Mucosa of gallbladder (tissue), 1 donor: ENCODE data around the gene RNF17. TPM values are rescaled to one million over a fixed set of nuclear protein-coding genes. Genes with fewer than 3 reads are reported as not detected.

Experiments
- DNase-seq: peaks from one replicate; pipeline ENCODE4 v3.0.0-alpha.2; 2020; ENCODE audit warnings: low spot score
- total RNA-seq: library from RNA; stranded (reverse); gene quantifications from one replicate; pipeline ENCODE4 v1.2.1, GENCODE V29; 2021
- donor health status: DM: no; HTN: no; CAD: no.

The RNF17 gene
- total RNA-seq, 1 donor from 2014 or later = not detected

DNA sequence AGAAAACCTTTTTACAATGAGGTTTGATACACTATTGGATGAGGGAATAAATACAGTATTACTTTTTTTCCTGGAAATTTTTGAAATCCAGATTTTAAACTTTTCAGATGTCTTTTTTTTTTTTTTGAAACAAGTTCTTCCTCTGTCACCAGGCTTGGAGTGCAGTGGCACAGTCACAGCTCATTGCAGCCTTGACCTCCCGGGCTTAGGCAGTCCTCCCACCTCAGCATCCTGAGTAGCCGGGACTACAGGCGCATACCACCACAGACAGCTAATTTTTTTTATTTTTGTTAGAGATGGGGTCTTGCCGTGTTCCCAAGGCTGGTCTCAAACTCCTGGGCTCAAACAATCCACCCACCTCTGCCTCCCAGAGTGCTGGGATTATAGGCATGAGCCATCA, 96.8 kb downstream of the RNF17 start:
- no peak for DNase-seq

DNA sequence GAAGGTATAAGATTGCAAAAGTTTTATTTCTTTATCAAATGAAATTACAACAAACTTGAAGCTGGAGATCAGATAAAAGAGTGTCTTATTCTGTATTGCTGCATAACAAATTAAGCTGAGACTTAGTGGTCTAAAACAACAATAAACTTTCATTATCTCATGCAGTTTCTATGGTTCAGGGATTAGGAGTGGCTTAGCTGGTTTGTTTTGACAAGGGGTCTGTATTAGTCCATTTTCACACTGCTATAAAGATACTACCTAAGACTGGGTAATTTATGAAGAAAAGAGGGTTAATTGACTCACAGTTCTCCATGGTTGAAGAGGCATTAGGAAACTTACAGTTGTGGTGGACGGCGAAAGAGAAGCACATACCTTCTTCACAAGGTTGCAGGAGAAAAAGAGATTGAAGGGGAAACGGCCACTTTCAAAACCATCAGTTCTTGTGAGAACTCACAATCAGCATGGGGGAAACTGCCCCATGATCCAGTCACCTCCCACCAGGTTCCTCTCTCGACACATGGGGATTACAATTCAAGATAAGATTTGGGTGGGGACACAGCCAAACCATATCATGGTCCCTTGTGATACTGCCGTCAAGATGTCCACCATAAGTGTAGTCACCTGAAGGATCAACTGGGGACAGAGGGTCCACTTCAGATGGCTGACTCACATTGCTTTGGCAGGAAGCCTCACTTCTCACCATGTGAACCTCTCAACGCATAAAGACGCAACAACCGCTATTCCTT, 97.8 kb downstream of the RNF17 start:
- no peak for DNase-seq

DNA sequence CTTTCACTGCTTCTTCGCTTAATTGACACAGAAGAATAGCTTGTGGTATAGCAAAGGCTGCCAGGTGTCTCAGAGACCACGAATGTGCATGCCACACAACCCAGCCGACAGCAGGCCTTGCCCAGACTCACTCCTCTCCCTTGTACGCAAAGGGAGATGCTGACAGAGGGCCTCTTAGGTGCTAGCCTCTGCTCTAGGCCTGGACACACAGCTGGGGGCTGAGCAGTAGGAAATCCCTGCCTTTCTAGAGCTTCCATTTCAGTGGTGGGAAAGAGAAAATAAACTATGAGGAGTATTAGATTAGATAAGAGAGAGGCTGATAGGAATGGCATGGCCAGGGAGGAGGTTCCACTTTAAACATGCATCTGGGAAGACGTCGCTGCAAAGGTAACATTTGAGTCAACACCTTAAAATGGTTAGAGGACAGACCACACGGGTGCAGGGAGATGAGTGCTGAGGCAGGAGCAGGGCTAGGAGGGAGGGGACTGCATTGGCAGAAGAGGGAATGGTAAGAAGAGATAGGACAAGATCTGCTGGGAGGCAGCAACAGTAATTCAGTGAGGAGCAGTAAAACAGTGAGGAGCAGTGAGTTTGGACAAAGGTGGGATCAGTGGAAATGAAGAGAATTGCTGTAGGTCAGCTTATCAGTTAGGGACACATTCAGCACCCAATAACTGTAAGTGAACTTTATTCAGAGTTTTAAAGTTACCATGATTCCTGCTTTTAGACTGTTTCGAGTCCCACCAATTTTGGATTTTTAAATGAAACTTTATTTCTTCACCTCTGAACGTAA, 100.0 kb downstream of the RNF17 start:
- DNase-seq = no peak

DNA sequence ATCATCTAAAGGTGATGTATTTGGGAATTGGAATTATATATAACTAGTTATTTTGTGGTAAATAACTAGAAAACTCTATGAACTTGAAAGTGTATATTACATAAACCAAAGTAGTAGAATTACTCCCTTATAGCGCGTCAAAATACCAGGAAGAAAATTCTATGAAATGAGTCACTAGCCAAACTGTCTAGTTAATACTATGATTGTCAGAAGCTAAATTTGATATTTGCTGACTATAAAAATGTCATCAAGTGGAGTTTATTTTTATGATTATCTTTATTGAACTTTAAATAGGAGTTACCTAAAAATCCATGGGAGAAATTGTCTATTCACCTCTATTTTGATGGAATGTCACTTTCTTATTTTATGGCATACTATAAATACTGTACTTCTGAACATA, 100.6 kb downstream of the RNF17 start:
- DNase-seq = no peak

DNA sequence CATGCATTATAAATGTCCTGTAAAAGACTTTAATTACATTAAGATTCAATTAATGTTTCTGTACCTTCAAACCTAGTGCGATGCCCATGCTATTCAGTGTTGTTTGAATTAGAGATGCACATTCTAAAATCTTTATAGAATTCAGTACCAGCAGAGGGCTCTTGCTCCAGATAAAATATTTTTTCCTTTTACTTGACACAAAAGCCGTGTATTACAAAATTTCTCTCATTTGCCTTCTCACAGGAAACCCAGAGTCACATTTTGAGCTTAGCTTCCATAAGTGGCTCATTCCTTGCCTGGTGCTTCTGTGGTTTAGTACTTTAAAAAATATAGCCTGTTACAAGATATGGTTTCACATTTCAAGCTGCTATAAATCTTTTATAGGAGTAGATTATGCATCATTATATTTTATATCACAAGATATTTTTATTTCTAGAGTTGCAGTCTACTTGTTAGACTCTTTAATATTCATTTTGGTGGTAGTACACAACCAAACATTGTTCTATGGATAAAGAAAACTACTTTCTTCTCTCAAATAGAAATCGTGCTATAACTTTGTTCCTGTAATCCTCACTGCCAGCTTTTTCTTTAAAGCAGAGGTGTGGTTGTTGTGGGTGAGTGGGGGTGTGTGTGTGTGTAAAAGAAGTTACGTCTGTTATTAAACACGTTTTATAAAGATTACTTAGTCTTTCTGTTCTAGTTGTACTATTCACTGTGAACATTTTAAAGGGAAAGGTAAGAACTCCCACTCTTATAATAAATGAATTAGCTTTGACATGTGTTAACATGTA, 101.4 kb downstream of the RNF17 start:
- no peak for DNase-seq

DNA sequence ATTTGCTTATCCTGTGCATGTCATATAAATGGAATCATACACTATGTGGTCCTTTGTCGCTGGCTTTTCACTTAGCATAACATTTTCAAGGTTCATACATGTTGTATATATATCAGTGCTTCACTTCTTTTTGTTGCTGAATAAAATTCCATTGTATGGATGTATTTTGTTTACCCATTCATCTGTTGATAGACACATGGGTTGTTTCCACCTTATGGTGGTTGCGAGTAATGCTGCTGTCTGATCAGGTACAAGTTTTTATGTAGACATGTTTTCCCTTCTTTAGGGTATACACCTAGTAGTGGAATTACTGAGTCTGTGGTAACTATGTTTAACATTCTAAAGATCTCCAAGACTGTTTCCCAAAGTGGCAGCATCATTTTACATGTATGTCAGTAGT, 102.5 kb downstream of the RNF17 start:
- DNase-seq = no peak

DNA sequence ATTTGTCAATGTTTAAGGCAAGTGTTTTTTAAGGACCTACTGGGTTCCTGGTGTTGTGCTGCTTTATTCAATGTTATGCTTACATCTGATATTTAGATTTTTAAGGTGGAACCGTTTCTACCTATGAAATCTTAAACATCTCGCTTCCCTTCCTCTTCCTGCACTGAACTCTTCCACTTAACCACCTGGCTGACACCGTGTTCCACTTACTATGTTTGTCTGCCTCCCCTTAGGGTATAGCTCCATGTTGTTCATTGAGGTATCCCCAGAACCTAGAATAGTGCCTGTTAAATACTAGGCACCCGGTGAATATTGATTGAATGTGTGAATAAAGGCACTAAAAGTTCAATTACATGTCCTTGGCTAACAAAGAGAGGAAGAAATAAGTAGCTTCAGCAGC, 104.9 kb downstream of the RNF17 start:
- no peak for DNase-seq

DNA sequence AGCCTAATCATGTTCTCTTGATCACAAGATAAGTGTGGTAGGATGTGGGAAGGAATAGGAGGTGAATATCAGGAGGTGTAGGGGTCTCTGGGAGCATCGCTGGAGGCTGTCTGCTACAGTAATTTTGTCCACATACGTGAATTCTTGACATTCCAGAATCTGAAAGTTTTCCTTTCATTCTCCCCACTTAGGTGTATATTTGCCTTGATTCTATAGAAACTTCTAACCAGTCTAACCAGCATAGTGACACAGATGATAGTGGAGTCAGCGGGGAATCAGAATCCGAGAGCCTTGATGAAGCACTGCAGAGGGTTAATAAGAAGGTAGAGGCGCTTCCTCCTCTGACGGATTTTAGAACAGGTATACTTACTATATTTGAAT, 106.4 kb downstream of the RNF17 start:
- DNase-seq = no peak

DNA sequence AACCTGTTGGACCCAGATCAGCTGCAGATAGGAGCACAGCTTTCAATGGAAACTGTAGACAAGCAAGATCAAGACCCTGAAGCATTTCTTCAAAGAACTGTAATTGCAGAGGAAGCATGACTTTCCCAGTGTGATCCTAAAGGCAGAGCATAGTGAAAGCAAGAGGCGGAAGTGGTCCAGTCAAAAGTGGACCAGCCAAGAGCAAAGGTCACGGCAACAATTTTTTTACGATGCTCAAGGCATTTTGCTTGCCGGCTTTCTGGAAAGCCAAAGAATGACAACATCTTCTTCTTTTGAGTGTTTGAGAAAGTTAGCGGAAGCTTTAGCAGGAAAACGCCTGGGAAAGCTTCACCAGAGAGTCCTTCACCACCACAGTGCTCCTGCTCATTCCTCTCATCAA, 111.6 kb downstream of the RNF17 start:
- no peak for DNase-seq

DNA sequence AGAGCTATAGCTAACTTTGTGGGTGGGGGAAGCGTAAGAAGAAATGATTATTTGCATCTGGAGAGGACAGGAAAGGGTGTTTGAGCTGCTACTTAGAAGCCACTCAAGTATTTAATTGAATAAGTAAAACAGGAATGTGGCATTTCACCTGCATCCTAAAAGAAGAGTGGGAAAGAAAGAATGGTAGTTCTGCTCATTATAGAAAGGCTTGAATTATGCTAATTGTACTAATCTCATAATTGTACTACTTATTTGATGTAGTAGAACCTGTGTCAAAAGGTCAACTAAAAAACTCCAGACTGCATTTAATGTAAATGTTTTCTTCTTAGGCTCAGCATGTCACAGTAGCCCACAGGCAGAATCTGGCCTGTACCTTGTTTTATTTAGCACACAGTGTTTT, 113.6 kb downstream of the RNF17 start:
- no peak for DNase-seq

DNA sequence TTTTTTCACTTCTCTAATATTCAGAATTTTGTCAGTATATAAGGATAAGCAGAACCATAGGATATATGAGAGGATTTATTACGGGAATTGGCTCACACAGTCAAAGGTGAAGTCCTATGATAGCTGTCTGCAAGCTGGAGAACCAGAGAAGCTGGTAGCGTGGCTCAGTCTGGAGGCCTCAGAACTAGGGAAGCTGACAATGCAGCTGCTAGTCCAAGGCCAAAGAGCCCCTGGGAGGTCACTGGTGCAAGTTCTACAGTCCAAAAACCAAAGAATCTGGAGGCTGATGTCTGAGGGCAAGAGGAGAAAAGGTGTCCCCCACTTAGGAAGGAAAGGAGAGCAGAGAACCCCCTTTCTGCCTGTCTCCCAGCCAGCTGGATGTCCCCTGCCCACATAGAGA, 114.4 kb downstream of the RNF17 start:
- no peak for DNase-seq

DNA sequence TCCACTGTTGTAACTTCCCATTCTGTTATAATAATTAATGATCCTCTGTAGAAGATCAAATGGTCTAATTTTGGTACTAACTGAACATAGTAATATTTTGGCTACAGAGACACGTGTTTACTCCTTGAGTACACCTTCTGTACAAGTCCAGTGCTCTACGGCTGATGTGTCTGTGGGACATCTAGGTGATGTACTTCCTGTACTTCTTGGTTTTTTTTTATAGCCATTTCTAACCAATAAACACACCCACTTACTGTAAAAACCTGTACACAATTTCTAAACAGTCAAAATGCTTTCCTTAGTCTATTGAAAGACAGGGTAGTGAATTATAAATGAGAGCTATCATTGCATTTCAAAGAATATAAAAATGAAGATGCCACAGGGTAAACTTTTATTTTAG, 118.7 kb downstream of the RNF17 start:
- no peak for DNase-seq

DNA sequence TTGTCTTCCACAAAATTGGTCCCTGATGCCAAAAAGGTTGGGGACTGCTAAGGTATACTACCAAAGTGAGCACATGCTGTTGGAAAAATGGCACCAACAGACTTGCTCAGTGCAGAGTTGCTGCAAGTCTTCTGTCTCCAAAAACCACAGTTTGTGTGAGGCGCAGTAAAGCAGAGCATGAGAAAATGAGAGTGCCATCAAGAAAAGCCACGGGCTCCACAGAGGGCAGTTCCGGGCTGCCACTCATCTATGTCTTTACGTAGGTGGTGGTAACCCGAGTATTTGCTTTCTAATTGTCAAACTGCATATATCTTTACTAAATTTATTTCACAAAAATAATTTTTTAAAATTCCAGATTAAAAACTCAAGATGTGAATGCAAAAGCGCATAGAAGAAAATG, 123.8 kb downstream of the RNF17 start:
- no peak for DNase-seq

DNA sequence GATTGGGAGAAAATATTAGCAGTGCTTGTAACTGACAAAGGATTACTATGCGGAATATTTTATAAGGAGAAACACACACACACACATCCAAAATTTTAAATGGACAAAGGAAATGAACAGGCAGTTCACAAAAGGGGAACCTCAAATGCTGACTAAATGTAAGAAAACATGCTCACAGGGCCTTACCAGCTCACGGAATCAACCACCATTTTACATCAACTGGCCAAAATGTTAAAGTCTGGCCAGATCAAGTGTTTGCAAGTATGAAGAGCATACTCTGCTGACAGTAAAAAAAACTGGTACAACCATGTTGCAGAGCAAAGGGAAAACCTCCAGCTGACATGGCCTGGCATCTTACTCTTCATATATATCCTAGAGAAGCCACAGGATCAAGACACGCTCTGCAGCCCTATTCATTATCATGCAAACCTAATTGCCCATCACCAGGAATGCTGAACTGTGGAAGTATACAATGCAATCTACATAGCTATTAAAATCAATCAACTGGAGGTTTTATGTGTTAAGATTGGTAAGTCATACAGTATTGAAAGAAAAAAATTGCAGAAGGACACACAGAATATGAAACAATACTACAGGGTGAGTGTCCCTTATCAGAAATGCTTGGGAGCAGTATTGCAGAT, 124.4 kb downstream of the RNF17 start:
- no peak for DNase-seq

DNA sequence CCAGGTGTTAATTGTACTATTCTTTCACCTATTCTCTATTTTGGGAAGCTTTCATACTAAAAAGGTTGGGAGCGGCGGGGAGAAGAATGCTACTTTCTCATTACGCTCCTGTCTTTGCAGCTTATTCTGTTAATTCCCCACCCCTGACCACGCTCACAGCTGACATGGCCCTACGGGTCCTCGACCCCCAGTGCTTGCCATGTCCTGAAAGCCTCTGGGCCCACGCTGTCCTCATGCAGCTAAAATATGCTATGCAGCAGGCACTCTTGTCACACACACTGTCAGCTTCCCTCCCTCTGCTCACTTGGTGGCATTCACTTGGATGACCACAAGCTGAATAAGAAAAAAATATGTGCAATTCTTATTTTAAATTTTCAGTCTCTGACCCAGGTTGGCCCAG, 126.3 kb downstream of the RNF17 start:
- DNase-seq = no peak

DNA sequence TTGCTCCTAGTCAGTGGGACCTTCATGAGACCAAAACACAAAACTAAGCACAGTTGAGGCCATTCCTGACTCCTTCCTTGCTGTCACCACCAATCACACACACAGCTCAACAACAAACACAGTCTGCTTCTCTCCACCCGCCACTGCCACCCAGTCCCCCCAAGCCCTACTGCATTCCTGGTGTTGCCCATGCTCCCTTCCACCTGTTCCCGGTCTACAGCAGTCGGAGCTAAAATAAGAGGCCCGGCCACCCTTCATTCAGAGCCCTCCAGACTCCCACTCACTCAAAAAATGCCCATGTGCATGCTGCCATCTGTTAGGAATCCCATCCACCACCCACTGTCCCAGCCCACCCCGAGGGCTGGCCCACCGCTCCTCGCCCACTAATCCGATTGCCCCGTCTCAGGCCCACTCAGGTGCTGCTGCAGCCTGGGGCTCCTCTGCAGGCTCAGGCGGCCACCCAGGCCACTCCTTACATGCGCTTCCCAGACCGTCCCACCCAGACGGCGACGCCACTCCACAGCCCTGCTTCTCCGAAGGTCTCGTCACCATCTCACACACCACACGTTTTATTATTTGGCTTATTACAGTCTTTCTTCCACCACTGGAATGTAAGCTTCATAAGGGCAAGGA, 127.6 kb downstream of the RNF17 start:
- no peak for DNase-seq

DNA sequence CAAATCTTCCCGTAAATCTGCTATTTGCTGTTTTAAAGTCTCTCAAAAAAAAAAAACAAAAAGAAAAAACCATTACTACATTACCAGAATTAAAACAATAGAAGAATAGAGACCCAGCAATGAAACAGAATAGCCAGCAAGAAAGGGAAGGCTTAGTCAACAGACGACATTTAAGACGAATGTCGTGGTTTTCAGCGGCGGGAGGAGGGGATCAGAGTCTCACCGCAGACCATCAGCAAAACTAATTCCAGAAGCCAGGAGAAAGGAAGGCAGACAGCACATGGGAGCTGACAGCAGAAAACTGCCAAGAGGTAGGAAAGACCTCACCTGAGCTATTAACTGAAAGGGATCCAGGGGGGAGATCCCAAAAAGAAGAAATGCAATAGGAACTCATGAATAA, 128.9 kb downstream of the RNF17 start:
- DNase-seq = no peak

DNA sequence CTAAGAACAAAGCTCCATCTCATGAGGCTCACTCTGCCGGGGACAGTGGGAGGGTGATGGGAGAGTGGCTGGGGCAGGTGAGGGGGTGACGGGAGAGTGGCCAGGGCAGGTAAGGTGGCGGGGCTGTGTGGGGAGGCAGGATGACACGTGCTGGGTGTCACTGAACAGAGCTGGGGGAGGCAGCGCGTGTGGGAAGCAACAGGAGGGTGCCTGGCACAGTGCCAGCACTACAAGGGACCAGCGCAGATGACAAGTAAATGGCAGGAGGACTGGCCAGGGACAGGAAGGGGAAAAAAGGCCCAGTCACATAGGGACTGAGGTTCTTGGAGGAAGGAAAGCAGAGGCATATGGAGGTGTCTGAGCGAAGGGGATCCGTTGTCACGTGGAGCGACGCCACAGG, 129.9 kb downstream of the RNF17 start:
- DNase-seq = no peak

DNA sequence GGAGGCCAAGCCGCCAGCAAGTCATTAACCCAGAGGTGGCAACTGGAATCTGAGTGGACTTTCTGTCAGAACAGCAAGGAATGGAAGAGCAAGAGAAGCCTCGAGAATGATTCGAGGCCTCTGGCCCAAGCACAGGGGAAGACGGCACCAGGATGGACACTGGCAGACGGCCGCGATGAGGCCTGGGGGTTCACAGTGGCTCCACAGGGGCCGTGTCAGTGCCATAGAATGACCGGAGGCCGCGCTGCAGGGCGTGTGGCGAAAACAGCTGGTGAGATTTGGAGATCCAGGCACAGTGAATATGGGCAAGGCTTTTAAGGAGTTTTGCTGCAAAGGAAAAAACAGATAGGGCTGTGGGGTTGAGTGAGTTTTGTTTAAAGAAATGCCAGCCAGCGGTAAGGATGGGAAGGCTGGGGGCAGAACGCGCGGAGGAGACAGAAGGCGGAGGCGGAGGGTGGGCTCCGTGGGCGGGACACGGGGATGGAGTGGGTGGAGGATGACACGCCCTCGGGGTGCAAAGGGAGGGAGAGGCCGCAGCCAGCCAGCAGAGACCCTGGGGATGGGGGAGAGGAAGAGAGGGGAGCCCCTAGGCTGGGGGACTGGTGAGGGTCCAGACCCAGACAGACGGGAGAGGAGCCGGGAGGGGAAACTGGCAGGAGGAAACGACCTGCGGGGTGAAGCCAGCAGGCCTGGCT, 130.5 kb downstream of the RNF17 start:
- no peak for DNase-seq

DNA sequence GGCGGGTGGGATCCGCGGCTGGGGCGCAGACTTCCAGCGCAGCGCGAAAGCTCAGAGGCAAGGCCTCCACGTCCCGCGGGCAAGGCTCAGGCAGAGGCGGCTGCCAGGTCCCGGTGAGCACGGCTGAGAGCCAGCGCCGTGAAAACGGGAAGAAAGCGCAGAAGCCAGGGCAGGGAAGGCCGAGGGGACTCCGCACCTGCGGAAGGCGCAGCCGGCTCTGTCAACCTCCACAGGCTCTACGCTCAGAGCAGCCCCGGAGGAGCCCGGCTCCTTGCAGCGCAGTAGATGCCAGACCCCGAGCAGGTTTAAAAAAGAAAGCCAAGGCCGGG, 131.0 kb downstream of the RNF17 start:
- DNase-seq = no peak

DNA sequence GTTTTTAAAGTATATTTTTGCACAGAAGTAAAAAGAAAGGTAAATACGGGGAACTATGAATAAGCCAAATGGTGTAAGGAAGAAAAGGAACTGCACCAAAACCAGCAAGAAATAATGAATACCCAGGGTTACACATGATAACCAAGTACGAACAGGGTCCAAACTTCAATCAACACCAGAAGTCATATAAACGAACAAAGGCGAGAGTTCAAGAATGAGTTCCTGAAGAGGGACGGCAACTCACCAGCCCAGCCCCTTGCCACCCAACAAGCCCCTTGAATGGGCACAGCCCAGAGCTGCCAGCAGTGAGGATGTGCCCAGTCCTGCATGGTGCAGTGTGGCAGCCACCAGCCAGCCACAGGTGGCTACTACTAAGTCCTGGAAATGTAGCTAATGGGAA, 132.1 kb downstream of the RNF17 start:
- DNase-seq = no peak
